SKM-1 treated with dmso at 0.1 percent for 144 hours (cell line): ENCODE results near the gene NBAS.

ENCODE experiments used
- DNase-seq: peaks from one replicate; lab custom pipeline; 2025; ENCODE audit not compliant: unreplicated experiment; lab: John Stamatoyannopoulos, UW

The NBAS gene

GRCh38 chr2:15372019-15372418, 189.1 kb downstream of the NBAS start:
- DNase-seq: no peak

GRCh38 chr2:15369129-15369528, 192.0 kb downstream of the NBAS start:
- DNase-seq: no peak

GRCh38 chr2:15367715-15368114, 193.4 kb downstream of the NBAS start:
- DNase-seq: no peak

- DNase-seq: no peak
These were observed 193.9 kb downstream of the NBAS start for GRCh38 chr2:15367205-15367604.

GRCh38 chr2:15365411-15365810, 195.7 kb downstream of the NBAS start:
- no peak for DNase-seq

- no peak for DNase-seq
These were observed 196.6 kb downstream of the NBAS start for GRCh38 chr2:15364561-15364960.

GRCh38 chr2:15363734-15364133, 197.4 kb downstream of the NBAS start:
- DNase-seq: no peak

- DNase-seq: no peak
These were observed 198.0 kb downstream of the NBAS start for GRCh38 chr2:15363142-15363541.

- DNase-seq: no peak
These were observed 201.2 kb downstream of the NBAS start for GRCh38 chr2:15359716-15360531.

- no peak for DNase-seq
These were observed 203.2 kb downstream of the NBAS start for GRCh38 chr2:15357922-15358321.

- DNase-seq: no peak
These were observed 203.9 kb downstream of the NBAS start for GRCh38 chr2:15357186-15357585.

GRCh38 chr2:15355386-15355785, 205.7 kb downstream of the NBAS start:
- no peak for DNase-seq

GRCh38 chr2:15354596-15355366, 206.4 kb downstream of the NBAS start:
- no peak for DNase-seq

GRCh38 chr2:15352363-15352762, 208.8 kb downstream of the NBAS start:
- DNase-seq: no peak

- no peak for DNase-seq
These were observed 212.5 kb downstream of the NBAS start for GRCh38 chr2:15348636-15349035.

GRCh38 chr2:15348045-15348444, 213.1 kb downstream of the NBAS start:
- no peak for DNase-seq

- no peak for DNase-seq
These were observed 214.5 kb downstream of the NBAS start for GRCh38 chr2:15346624-15347023.

- DNase-seq: no peak
These were observed 223.0 kb downstream of the NBAS start for GRCh38 chr2:15337996-15338666.

- no peak for DNase-seq
These were observed 226.3 kb downstream of the NBAS start for GRCh38 chr2:15334644-15335326.

- no peak for DNase-seq
These were observed 229.3 kb downstream of the NBAS start for GRCh38 chr2:15331787-15332186.

GRCh38 chr2:15325296-15325695, 235.8 kb downstream of the NBAS start:
- DNase-seq: no peak
